Right lobe of liver (tissue), 4 donors: ENCODE results near the gene PKP4.

Experiments used
- POLR2A ChIP-seq: fragments of 450-650 bp; IDR thresholded peaks from one replicate; pipeline ENCODE4 v1.6.1; 2017; ENCODE audit warnings: antibody characterized with exemption, mild to moderate bottlenecking
- TF ChIP-seq, protein P1 (sequence below), 4 donors: fragments of 200-600 bp in 3 of 4; fragments of 450-650 bp in 1 of 4; IDR thresholded peaks; one replicate each; pipeline versions ENCODE4 v1.5.1 to v1.8.0; 2016 to 2022; ENCODE audit warnings: antibody characterized with exemption in 4 of 4, mild to moderate bottlenecking in 2 of 4
- donor health status: DM: no; HTN: no; CAD: no.
- donor health status: DM: no; HTN: no; CAD: no.
- donor health status: DM: no; HTN: yes; CAD: no.

DNA sequence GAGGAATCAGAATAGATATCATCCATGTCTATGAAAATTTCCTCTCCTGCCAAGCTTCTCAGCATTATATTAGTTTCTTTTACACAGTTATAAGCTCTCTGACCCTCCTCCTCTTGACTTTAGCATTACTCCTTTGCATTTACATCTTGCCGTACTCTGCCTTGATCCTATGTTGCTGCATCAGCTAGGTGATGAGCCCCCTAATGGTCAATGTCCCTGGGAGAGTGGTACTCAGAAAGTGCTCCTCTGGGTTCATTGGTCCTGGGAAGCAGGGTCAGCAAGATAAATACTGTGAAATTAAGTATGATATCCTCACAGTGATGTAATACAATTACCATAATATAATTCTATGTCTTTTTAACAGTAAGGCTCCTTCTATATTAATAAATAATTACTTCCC is 74.1 kb downstream of the PKP4 start:
- no peak for TF ChIP-seq POLR2A
- TF ChIP-seq, protein P1, sequence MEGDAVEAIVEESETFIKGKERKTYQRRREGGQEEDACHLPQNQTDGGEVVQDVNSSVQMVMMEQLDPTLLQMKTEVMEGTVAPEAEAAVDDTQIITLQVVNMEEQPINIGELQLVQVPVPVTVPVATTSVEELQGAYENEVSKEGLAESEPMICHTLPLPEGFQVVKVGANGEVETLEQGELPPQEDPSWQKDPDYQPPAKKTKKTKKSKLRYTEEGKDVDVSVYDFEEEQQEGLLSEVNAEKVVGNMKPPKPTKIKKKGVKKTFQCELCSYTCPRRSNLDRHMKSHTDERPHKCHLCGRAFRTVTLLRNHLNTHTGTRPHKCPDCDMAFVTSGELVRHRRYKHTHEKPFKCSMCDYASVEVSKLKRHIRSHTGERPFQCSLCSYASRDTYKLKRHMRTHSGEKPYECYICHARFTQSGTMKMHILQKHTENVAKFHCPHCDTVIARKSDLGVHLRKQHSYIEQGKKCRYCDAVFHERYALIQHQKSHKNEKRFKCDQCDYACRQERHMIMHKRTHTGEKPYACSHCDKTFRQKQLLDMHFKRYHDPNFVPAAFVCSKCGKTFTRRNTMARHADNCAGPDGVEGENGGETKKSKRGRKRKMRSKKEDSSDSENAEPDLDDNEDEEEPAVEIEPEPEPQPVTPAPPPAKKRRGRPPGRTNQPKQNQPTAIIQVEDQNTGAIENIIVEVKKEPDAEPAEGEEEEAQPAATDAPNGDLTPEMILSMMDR (IDR thresholded peaks at IDR 0.05), result no peak
